ENCODE results near the gene RPTOR. TPM values are rescaled to one million over a fixed set of nuclear protein-coding genes. Genes with fewer than 3 reads are reported as not detected.
A peak's percentile ranks its signal among the peaks of the same experiment; 100 is the strongest.

The RPTOR gene
- total RNA-seq, 2 experiments from 2014 or later = 48.7 to 58.2 TPM

GRCh38 chr17:80817861-80818260 is 273.2 kb downstream of the RPTOR start:
- no peak for DNase-seq
- CTCF ChIA-PET = interaction anchor here (0.8 kb wide), 1 partner anchor 44 kb away, joined by 3 read pairs; no protein-coding TSS in a partner anchor
- no peak overlapping the region for H3K4me3 Mint-ChIP-seq
- POLR2A ChIA-PET = no interaction called here
- H3K27me3 Mint-ChIP-seq = no peaks in the 10 kb centered on the region
- peaks cover 11% of the 10 kb centered on the region for H3K9me3 Mint-ChIP-seq
- H3K4me1 Mint-ChIP-seq = peaks cover 89% of the 10 kb centered on the region
- peak overlapping the region; percentile 75 for H3K27ac Mint-ChIP-seq
- peaks cover 85% of the 10 kb centered on the region for H3K36me3 Mint-ChIP-seq (ENCODE audit: low read depth)

GRCh38 chr17:80818871-80819270 is 274.2 kb downstream of the RPTOR start:
- H3K4me3 Mint-ChIP-seq = no peak overlapping the region
- no peak for DNase-seq
- peaks cover 92% of the 10 kb centered on the region for H3K4me1 Mint-ChIP-seq
- ChIA-PET POLR2A (interaction anchor here (0.6 to 0.9 kb wide), 5 partner anchors 28 to 865 kb away, joined by 3 to 4 read pairs (median 4); partner anchors contain the start of genes ARL16 and HGS), CTCF (interaction anchor here (1.3 to 1.5 kb wide), 2 partner anchors 24 to 27 kb away, joined by 3 read pairs; no protein-coding TSS in a partner anchor)
- H3K27me3 Mint-ChIP-seq = no peaks in the 10 kb centered on the region
- H3K9me3 Mint-ChIP-seq = peaks cover 11% of the 10 kb centered on the region
- H3K27ac Mint-ChIP-seq = peak overlapping the region; percentile 94
- H3K36me3 Mint-ChIP-seq (ENCODE audit: low read depth) = peaks cover 88% of the 10 kb centered on the region

DNA sequence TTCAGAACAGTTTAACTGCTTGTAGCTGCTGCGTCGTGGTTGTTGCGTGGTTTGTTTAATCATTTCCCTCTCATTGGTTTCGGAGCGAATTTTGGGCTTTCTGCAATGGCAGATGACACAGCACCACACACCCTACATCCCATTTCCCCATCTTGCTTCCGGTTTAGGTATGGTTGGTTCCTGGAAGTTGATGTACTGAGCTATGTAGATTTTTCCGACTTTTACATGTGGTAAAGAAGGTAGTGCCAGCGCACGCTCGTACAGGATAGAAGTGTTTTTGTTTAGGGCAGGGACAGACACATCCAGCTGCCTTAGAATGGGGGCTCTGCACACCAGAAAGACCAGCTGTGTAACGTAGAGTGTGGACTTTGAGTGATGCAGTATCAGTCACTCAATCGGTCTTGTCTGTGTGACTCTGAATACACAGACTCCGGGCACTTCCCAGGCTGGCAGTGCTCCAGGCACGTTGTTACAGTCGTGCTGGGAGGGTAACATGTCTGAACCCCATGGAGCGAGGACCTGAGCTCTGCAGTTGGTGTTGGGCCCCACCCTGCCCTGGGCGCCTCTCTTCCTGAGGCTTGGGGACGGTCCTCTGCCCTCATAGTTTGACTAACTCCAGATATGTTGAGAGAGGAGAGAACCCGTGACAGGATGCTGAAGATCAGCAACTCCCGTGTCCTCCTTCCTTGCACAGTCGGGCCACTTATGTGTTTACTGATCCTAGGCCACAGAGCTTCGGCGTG is 275.0 kb downstream of the RPTOR start:
- Mint-ChIP-seq H3K27me3 (no peaks in the 10 kb centered on the region), H3K36me3 (ENCODE audit: low read depth) (peaks cover 84% of the 10 kb centered on the region), H3K4me1 (peaks cover 86% of the 10 kb centered on the region), H3K27ac (peak overlapping the region; percentile 94), H3K4me3 (no peak overlapping the region), H3K9me3 (peaks cover 11% of the 10 kb centered on the region)
- CTCF ChIA-PET = interaction anchor here (0.7 to 1.5 kb wide), 5 partner anchors 10 to 35 kb away, joined by 3 to 4 read pairs (median 3); no protein-coding TSS in a partner anchor
- peak; percentile 39 for DNase-seq
- POLR2A ChIA-PET = interaction anchor here (0.6 to 0.9 kb wide), 3 partner anchors 37 to 79 kb away, joined by 3 to 4 read pairs (median 4); no protein-coding TSS in a partner anchor

- H3K4me3 Mint-ChIP-seq = no peak overlapping the region
- peak overlapping the region; percentile 94 for H3K27ac Mint-ChIP-seq
- POLR2A ChIA-PET = no interaction called here
- peaks cover 79% of the 10 kb centered on the region for H3K4me1 Mint-ChIP-seq
- H3K36me3 Mint-ChIP-seq (ENCODE audit: low read depth) = peaks cover 78% of the 10 kb centered on the region
- H3K9me3 Mint-ChIP-seq = peaks cover 11% of the 10 kb centered on the region
- CTCF ChIA-PET = interaction anchor here (0.7 to 1.5 kb wide), 5 partner anchors 9 to 34 kb away, joined by 3 to 4 read pairs (median 3); no protein-coding TSS in a partner anchor
- no peak for DNase-seq
- no peaks in the 10 kb centered on the region for H3K27me3 Mint-ChIP-seq
Measured at GRCh38 chr17:80820331-80820730, 275.7 kb downstream of the RPTOR start.

DNA sequence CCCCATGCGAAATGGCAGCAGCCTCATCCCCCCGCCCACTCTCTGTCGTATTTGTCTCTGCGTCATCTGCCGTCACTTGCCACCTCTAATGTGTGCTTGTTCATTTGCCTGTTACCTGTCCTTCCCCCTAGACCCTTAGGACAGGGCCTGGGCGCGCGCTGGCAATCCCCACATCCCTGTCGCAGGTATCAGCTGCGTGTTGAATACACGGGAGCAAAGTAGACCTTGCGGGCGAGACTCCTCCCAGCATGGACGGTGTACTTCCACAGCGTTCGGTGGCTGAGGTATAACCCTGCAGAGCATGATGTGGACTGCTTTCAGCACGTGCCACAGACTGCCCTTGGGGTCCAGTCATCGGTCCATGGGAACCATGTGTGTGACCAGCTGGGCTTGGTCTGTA is 276.9 kb downstream of the RPTOR start:
- Mint-ChIP-seq H3K27ac (peak overlapping the region; percentile 41), H3K27me3 (no peaks in the 10 kb centered on the region), H3K36me3 (ENCODE audit: low read depth) (peaks cover 71% of the 10 kb centered on the region), H3K9me3 (peaks cover 11% of the 10 kb centered on the region), H3K4me3 (no peak overlapping the region), H3K4me1 (peaks cover 78% of the 10 kb centered on the region)
- ChIA-PET POLR2A (no interaction called here), CTCF (interaction anchor here (1.0 to 1.5 kb wide), 4 partner anchors 9 to 78 kb away, joined by 3 to 4 read pairs (median 4); no protein-coding TSS in a partner anchor)
- no peak for DNase-seq

- Mint-ChIP-seq H3K27ac (no peak overlapping the region), H3K4me1 (peaks cover 79% of the 10 kb centered on the region), H3K4me3 (no peak overlapping the region), H3K9me3 (peaks cover 11% of the 10 kb centered on the region), H3K36me3 (ENCODE audit: low read depth) (peaks cover 71% of the 10 kb centered on the region), H3K27me3 (no peaks in the 10 kb centered on the region)
- ChIA-PET CTCF (interaction anchor here (1.5 kb wide), 1 partner anchor 8 kb away, joined by 3 read pairs; no protein-coding TSS in a partner anchor), POLR2A (no interaction called here)
- no peak for DNase-seq
Measured at GRCh38 chr17:80822021-80822699, 277.5 kb downstream of the RPTOR start.

GRCh38 chr17:80822700-80823410 is 278.2 kb downstream of the RPTOR start:
- DNase-seq = no peak
- H3K27ac Mint-ChIP-seq = no peak overlapping the region
- CTCF ChIA-PET = no interaction called here
- H3K4me3 Mint-ChIP-seq = no peak overlapping the region
- peaks cover 11% of the 10 kb centered on the region for H3K9me3 Mint-ChIP-seq
- H3K36me3 Mint-ChIP-seq (ENCODE audit: low read depth) = peaks cover 64% of the 10 kb centered on the region
- H3K4me1 Mint-ChIP-seq = peaks cover 78% of the 10 kb centered on the region
- POLR2A ChIA-PET = no interaction called here
- no peaks in the 10 kb centered on the region for H3K27me3 Mint-ChIP-seq

GRCh38 chr17:80824549-80825470 is 280.2 kb downstream of the RPTOR start:
- Mint-ChIP-seq H3K36me3 (ENCODE audit: low read depth) (peaks cover 53% of the 10 kb centered on the region), H3K27ac (no peak overlapping the region), H3K27me3 (no peaks in the 10 kb centered on the region), H3K4me3 (no peak overlapping the region), H3K4me1 (peaks cover 69% of the 10 kb centered on the region), H3K9me3 (no peaks in the 10 kb centered on the region)
- POLR2A ChIA-PET = no interaction called here
- DNase-seq = no peak
- CTCF ChIA-PET = interaction anchor here (0.8 kb wide), 1 partner anchor 12 kb away, joined by 4 read pairs; no protein-coding TSS in a partner anchor

GRCh38 chr17:80825471-80826345 is 281.1 kb downstream of the RPTOR start:
- Mint-ChIP-seq H3K27me3 (no peaks in the 10 kb centered on the region), H3K4me3 (no peak overlapping the region), H3K27ac (peak overlapping the region; percentile 88), H3K4me1 (peaks cover 69% of the 10 kb centered on the region), H3K9me3 (no peaks in the 10 kb centered on the region), H3K36me3 (ENCODE audit: low read depth) (peaks cover 55% of the 10 kb centered on the region)
- ChIA-PET CTCF (interaction anchor here (0.8 kb wide), 1 partner anchor 13 kb away, joined by 4 read pairs; no protein-coding TSS in a partner anchor), POLR2A (interaction anchor here (0.6 kb wide), 1 partner anchor 223 kb away, joined by 3 read pairs; no protein-coding TSS in a partner anchor)
- DNase-seq = no peak

DNA sequence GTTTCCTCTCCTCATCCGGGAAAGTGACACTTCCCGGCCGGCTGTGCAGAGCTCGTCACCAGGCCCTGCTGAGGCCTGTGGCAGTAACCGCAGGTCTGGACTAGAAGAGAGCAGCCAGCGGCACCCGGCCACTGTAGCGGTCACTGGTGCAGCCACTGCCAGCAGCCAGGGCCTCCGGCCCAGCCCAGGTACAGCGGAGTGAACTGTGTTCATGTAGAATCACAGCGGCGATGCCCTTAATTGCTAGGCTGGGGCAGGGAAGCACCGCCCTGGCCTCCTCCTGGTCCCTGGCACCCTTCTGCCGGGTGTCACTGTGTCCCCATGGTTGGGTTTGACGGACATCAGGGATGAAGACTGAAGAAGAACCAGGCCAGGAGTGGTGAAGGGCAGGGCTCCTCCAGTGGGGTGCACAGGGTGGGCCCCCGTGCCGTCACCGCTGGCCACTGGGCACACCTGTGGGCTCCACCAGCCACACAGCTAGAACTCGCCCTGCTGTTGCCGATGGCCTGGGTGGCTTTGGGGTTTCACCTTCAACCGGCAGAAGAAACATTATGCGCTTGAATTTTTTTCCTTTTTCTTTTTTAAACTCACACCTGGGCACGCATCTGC is 281.8 kb downstream of the RPTOR start:
- no peak overlapping the region for H3K4me3 Mint-ChIP-seq
- no peaks in the 10 kb centered on the region for H3K9me3 Mint-ChIP-seq
- CTCF ChIA-PET = interaction anchor here (1.4 kb wide), 1 partner anchor 13 kb away, joined by 4 read pairs; no protein-coding TSS in a partner anchor
- POLR2A ChIA-PET = interaction anchor here (0.6 to 0.8 kb wide), 2 partner anchors 10 to 223 kb away, joined by 3 read pairs; no protein-coding TSS in a partner anchor
- peak overlapping the region; percentile 88 for H3K27ac Mint-ChIP-seq
- DNase-seq = no peak
- peaks cover 69% of the 10 kb centered on the region for H3K4me1 Mint-ChIP-seq
- peaks cover 57% of the 10 kb centered on the region for H3K36me3 Mint-ChIP-seq (ENCODE audit: low read depth)
- H3K27me3 Mint-ChIP-seq = no peaks in the 10 kb centered on the region

All from activated CD4-positive, alpha-beta T cell treated with anti-CD3 and anti-CD28 coated beads, Interleukin-2, amount 10 ng/mL, durations not matched to agents 7 days and 5 days (primary cell).